OCI-LY7 (cell line): ENCODE measurements around the gene LPA. TPM values are rescaled to one million over a fixed set of nuclear protein-coding genes. Genes with fewer than 3 reads are reported as not detected.

Source experiments
- BruUV-seq: library from RNA; stranded (reverse); fragments of 400-500 nt; replicated peaks from 2 replicates; lab custom pipeline; 2021; lab: Mats Ljungman, UMichigan
- CTCF ChIA-PET: fragments of 300-600 bp; sonication (Branson Sonifier 250); formaldehyde crosslinking; loops from one replicate; lab custom pipeline; 2022; ENCODE audit warnings: antibody characterized with exemption; ENCODE audit not compliant: unreplicated experiment; lab: Charles Lee
- POLR2A ChIA-PET: fragments of 300-600 bp; sonication (Branson Sonifier 250); formaldehyde crosslinking; loops from one replicate; lab custom pipeline; 2022; ENCODE audit warnings: antibody characterized with exemption; lab: Charles Lee
- DNase-seq: peaks from one replicate; pipeline ENCODE4 v3.0.0-alpha.2; 2015; ENCODE audit warnings: low spot score
- H2AFZ ChIP-seq: fragments of 200-600 bp; sonication (generic), shearing (Covaris generic); 2 replicates; pipeline ENCODE4 v1.6.1; 2014; ENCODE audit warnings: mild to moderate bottlenecking, antibody characterized with exemption, low read length, moderate library complexity
- H3K27ac ChIP-seq: fragments of 200-600 bp; sonication (generic); 2 replicates; pipeline ENCODE4 v1.5.1; 2014; ENCODE audit warnings: mixed run types, low read depth, mild to moderate bottlenecking, moderate library complexity, low read length, inconsistent platforms; ENCODE audit not compliant: poor library complexity, severe bottlenecking
- H3K36me3 ChIP-seq: fragments of 200-600 bp; sonication (generic); 2 replicates; pipeline ENCODE4 v1.6.1; 2014; ENCODE audit warnings: mild to moderate bottlenecking, antibody characterized with exemption, low read length, moderate library complexity, mixed read lengths; ENCODE audit not compliant: insufficient read depth
- H3K4me1 ChIP-seq: fragments of 200-600 bp; sonication (generic); 2 replicates; pipeline ENCODE4 v1.5.1; 2014; ENCODE audit warnings: mild to moderate bottlenecking, low read length; ENCODE audit not compliant: insufficient read depth, poor library complexity, severe bottlenecking
- H3K4me2 ChIP-seq: fragments of 200-600 bp; sonication (generic); 2 replicates; pipeline ENCODE4 v1.6.1; 2014; ENCODE audit warnings: mild to moderate bottlenecking, low read length
- H3K4me3 ChIP-seq: fragments of 200-600 bp; sonication (generic); 2 replicates; pipeline ENCODE4 v1.5.1; 2014; ENCODE audit warnings: mild to moderate bottlenecking, low read depth, low read length; ENCODE audit not compliant: poor library complexity, severe bottlenecking
- H3K79me2 ChIP-seq: fragments of 200-600 bp; sonication (generic); 2 replicates; pipeline ENCODE4 v1.6.1; 2016; ENCODE audit warnings: low read depth, mild to moderate bottlenecking, low read length, moderate library complexity, mixed read lengths; ENCODE audit not compliant: insufficient read depth
- H3K9me2 ChIP-seq: fragments of 200-600 bp; sonication (generic); 2 replicates; pipeline ENCODE4 v1.6.1; 2016; ENCODE audit warnings: mild to moderate bottlenecking, low read length, mixed read lengths; ENCODE audit not compliant: insufficient read depth
- H3K9me3 ChIP-seq: fragments of 200-600 bp; sonication (generic); 2 replicates; pipeline ENCODE4 v1.6.1; 2014; ENCODE audit warnings: mild to moderate bottlenecking, mixed run types, low read length, mixed read lengths
- H4K20me1 ChIP-seq: fragments of 200-600 bp; sonication (generic); 2 replicates; pipeline ENCODE4 v1.6.1; 2014; ENCODE audit warnings: mild to moderate bottlenecking, antibody characterized with exemption, low read length, moderate library complexity, mixed read lengths; ENCODE audit not compliant: insufficient read depth
- CTCF ChIP-seq: fragments of 200-600 bp; sonication (generic); conservative IDR thresholded peaks from 2 replicates; pipeline ENCODE4 v1.5.1; 2014; ENCODE audit warnings: mild to moderate bottlenecking, antibody characterized with exemption, low read length, moderate library complexity, mixed read lengths
- EZH2phosphoT487 ChIP-seq: fragments of 200-600 bp; sonication (generic); IDR thresholded peaks from 2 replicates; pipeline ENCODE4 v1.6.1; 2018; ENCODE audit warnings: low read depth, borderline replicate concordance, mild to moderate bottlenecking, mixed run types, antibody characterized with exemption, low read length, moderate library complexity, mixed read lengths
- intact Hi-C: fragments of 100-400 bp; cut with micrococcal nuclease; formaldehyde crosslinking; loops from one replicate; pipeline ENCODE4 v1.10.0; 2022; ENCODE audit not compliant: unreplicated experiment
- total RNA-seq, 2 experiments: library from RNA; depleted of rRNA in 1 of 2; stranded (reverse); fragments of >200 nt in 1 of 2; shearing (Covaris generic) in 1 of 2; gene quantifications; 2 replicates each; pipeline ENCODE4 v1.2.3, GENCODE V29; 2014 to 2022

LPA gene
- total RNA-seq, 2 experiments from 2014 or later, result not detected

DNA sequence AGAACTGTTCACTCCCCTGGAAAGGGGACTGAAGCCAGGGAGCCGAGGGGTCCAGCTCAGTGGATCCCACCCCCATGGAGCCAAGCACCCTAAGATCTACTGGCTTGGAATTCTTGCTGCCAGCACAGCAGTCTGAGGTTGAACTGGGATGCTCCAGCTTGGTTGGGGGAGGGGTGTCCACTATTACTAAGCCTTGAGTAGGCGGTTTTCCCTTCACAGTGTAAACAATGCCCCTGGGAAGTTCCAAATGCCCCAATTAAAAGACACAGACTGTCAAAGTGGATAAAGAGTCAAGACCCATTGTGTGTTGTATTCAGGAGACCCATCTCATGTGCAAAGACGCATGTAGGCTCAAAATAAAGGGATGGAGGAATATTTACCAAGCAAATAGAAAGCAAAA lies 150.2 kb downstream of the LPA start:
- intact Hi-C loops, result no loop called here
- Histone ChIP-seq H3K4me1 (no peaks in the 10 kb centered on the region), H3K79me2 (no peaks in the 10 kb centered on the region), H4K20me1 (no peaks in the 10 kb centered on the region), H3K4me2 (no peak overlapping the region), H3K9me2 (no peaks in the 10 kb centered on the region), H3K4me3 (no peak overlapping the region), H3K27ac (no peak overlapping the region), H3K9me3 (no peaks in the 10 kb centered on the region), H2AFZ (no peak overlapping the region), H3K36me3 (no peaks in the 10 kb centered on the region)
- no TSS peak for BruUV-seq
- no peak for DNase-seq
- TF ChIP-seq CTCF (no peak), EZH2phosphoT487 (no peak)
- ChIA-PET CTCF (no interaction called here), POLR2A (no interaction called here)

- DNase-seq, result no peak
- TF ChIP-seq CTCF (no peak), EZH2phosphoT487 (no peak)
- Histone ChIP-seq H4K20me1 (no peaks in the 10 kb centered on the region), H2AFZ (no peak overlapping the region), H3K79me2 (no peaks in the 10 kb centered on the region), H3K4me2 (no peak overlapping the region), H3K36me3 (no peaks in the 10 kb centered on the region), H3K9me2 (no peaks in the 10 kb centered on the region), H3K4me1 (no peaks in the 10 kb centered on the region), H3K4me3 (no peak overlapping the region), H3K27ac (no peak overlapping the region), H3K9me3 (no peaks in the 10 kb centered on the region)
- CTCF ChIA-PET, result no interaction called here
- POLR2A ChIA-PET, result no interaction called here
- intact Hi-C loops, result no loop called here
- BruUV-seq, result no TSS peak
These were observed 153.0 kb downstream of the LPA start for GRCh38 chr6:160510976-160511617.

DNA sequence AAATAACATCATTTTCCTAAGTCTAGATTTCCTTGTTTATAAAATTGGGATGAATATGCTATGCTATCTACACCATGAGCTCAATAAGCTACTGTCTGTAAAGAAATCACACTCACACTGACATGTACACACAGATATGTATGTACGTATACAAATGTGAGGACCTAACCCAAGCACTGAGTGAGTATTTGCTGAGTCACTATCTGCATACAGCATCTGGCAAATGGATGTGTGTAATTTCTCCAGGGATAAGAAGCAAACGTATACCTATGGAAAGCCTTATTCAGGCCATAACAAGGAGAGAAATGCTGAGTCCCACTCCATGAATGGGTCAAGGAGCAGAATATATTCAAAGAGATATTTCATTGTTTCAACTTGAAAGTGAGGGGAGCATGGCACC lies 153.9 kb downstream of the LPA start:
- DNase-seq, result no peak
- CTCF ChIA-PET, result no interaction called here
- TF ChIP-seq CTCF (no peak), EZH2phosphoT487 (no peak)
- no peaks in the 10 kb centered on the region for H3K9me3 ChIP-seq
- H4K20me1 ChIP-seq, result no peaks in the 10 kb centered on the region
- H3K9me2 ChIP-seq, result no peaks in the 10 kb centered on the region
- no peak overlapping the region for H2AFZ ChIP-seq
- no peak overlapping the region for H3K4me3 ChIP-seq
- no peak overlapping the region for H3K27ac ChIP-seq
- no peak overlapping the region for H3K4me2 ChIP-seq
- BruUV-seq, result no TSS peak
- H3K4me1 ChIP-seq, result no peaks in the 10 kb centered on the region
- H3K36me3 ChIP-seq, result no peaks in the 10 kb centered on the region
- intact Hi-C loops, result no loop called here
- POLR2A ChIA-PET, result no interaction called here
- H3K79me2 ChIP-seq, result no peaks in the 10 kb centered on the region
